G401.6 (cell line): ENCODE results near the gene MAP3K14.

Experiments used
- FAIRE-seq: peaks from 2 replicates; lab custom pipeline; 2012; peaks lifted over from hg19 to GRCh38; lab: Jason Lieb, UNC

MAP3K14 gene

GRCh38 chr17:45338996-45339535 is 22.2 kb upstream of the MAP3K14 start:
- FAIRE-seq: no peak

GRCh38 chr17:45338023-45338781 is 21.4 kb upstream of the MAP3K14 start:
- no peak for FAIRE-seq

DNA sequence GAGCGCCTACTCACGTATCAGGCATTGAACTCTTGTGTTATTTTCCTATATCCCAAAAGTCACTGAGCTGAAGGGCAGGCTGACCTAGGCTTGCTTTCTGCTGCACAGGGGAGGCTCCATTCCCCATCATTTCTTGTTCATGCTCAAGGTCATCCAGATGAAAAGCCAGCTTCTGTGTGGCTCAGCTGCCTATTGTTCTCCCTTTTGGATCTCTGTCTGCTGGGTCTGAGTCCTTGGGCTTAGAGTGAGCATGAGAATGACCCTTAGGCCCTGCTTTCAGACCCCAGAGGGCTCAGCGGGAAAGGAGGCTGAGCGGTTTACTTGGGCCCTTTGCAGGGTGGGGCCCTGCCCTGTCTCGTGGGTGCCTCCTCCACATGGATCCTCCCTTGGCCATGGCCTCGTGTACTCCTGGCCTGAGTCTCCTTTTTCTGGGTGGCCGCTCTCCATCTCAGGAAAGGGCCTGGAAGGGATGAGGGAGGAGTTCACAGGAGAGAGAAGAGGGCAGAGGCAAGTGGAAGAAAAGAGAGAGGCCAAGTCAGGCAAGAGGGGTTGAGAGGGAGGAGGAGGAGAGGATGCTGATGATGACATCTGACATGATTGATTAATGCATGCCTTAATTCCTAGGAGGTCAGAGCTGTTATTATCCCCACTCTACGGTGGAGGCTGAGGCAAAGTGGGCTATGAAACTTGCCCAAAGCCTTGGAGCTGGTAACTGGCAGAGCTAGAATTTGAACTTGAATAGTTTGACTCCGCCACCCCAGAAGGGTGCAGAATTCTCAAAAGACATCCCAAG is 19.8 kb upstream of the MAP3K14 start:
- FAIRE-seq: no peak

DNA sequence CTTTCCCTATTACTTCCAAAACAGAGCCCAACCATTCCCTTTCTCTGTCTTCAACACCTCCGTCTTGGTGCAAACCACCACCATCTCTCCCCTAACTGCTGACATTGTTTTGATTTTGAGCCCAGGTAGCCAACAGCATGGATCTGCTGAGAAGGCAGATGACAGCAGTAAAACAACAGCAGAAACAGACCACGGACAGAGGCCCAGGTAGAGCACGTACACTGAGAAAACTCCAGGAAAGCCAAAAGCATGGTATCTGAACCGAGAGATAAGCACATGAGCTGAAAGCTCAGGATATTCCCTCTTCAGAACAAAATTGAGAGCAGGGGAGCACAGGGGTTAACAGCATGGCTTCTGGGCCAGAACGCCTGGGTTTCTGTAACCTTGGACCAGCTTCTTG is 18.9 kb upstream of the MAP3K14 start:
- FAIRE-seq: no peak

- no peak for FAIRE-seq
Measured at GRCh38 chr17:45334701-45335677, 18.2 kb upstream of the MAP3K14 start.

DNA sequence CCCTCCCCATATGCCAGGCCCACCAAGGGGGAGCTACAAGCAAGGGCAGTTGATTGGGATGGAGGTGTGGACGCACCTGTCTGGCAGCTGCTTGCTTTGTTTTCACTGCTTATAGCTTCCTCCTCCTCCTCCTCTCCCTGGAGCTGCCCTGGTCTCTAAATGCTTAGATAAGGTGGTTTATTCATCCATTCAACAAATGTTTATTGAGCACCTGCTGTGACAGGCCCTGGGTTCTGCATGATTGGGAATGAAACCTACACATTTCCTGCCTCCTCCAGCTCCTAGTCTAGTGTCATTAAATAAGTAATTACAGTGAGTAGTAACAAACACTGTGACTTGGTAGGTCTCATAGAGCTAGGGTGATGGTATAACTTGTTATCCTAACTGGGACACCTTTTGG is 17.4 kb upstream of the MAP3K14 start:
- FAIRE-seq: no peak

DNA sequence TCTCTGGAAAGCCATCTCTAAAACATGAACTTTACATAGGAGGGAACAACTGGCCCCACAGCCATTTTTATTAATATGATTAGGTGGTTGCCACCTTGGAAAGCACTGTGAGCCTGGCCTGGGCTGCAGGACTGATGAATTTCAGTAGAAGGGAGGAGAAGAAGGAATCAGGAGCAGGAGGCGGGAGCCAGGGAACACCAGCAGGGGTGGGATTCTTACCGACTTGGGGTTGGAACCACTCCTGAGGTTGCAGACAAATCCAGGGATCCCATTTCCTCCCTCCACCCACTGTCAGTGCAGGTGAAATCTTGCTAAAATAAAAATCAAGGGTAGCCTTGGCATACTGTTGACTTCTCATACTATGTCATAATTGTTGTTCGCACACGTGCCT is 16.9 kb upstream of the MAP3K14 start:
- FAIRE-seq: no peak

DNA sequence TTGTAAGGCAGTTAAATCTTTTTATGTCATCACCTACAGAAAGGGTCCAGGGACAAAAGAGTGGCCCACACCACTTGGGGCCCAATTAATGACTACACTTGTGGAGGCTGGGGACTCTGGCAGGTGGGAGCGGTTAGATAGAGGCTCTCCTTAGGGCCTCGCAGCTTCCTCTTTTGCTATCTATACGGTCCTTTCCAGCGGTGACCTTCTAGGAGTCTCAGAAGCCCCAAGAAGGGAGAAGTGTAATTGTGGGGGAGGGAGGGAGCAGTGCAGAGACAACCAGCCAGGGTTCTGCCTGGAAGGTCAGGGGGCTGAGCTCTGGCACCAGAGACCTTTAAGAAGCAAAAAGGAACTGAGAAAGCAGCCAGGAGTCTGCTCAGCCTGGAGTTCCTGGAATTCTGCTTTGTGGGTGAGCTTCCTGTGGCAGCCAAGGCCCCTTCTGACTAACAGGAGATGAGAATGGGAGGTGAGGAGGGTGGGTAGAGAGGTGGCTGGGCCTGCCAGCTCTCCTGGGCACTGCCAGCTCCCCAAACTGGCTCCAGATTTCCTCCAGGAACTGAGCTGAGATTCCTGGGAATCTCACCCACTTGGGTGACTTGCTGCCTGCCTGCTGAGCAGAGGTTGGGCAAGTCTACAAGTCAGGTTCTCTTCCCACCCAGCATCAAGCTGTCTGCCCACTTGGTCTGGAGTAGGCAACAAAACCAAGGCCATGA is 16.3 kb upstream of the MAP3K14 start:
- FAIRE-seq: no peak

GRCh38 chr17:45332505-45332904 is 15.7 kb upstream of the MAP3K14 start:
- no peak for FAIRE-seq

DNA sequence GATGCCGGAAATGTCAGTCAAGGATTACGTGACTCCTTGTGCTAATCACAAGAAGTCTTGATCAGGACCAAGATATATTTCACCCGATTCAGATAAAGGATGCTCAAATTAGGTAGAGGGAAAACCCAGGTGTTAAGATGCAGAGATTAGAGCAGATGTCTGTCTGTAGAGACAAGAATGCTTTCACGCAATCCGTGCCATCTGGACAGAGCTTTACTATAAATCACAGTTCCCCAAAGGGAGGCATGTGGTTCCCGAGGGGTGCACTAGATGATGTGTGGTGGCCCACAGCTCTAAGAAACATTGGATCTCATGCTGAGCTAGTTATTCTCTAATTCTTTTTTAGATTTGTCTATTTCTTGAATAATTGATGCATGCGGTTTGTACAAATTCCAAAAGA is 9.8 kb upstream of the MAP3K14 start:
- no peak for FAIRE-seq

DNA sequence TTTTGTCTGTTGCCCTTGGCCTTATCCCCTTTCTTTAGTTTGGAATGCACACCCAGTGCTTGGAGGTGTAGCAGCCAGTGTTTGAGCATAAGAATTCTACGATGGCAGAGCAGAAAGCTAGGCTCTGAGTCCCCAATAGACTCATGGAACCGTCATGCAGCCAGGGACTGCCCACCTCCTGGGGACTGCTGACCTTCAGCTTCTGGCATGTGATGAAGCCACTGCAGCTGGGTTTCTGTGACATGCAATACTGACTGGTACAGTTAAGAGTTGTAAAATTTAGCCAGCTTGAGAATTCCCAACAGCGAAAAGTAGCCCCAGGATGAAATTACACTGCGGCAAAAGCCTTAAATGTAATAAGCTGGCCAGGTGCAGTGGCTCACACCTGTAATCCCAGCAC is 9.0 kb upstream of the MAP3K14 start:
- FAIRE-seq: no peak

- no peak for FAIRE-seq
Measured at GRCh38 chr17:45324336-45324735, 7.5 kb upstream of the MAP3K14 start.

- no peak for FAIRE-seq
Measured at GRCh38 chr17:45322168-45322567, 5.3 kb upstream of the MAP3K14 start.

GRCh38 chr17:45320931-45321461 is 4.2 kb upstream of the MAP3K14 start:
- FAIRE-seq: peak; percentile 99

DNA sequence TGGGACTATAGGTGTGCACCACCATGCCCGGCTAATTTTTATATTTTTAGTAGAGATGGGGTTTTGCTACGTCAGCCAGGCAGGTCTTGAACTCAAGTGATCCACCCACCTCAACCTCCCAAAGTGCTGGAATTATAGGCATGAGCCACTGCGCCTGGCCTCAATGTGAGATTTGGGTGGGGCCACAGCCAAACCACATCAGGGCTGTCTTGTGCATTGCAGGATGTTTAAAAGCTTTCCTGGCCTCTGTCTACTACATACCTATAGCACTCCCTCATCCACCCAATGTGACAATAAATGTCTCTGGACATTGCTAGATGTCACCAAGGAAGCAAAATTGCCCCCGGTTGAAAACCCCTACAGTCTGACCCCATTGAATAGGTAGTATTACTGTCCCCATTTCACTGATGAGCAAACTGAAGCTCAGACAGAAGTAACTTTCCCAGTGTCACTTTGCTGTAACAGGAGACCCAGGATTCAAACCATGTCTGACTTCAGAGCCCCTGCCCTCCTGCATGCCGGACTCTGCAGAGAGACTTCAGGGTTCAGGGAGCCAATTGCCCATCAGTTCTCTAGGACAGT is 3.6 kb upstream of the MAP3K14 start:
- no peak for FAIRE-seq

DNA sequence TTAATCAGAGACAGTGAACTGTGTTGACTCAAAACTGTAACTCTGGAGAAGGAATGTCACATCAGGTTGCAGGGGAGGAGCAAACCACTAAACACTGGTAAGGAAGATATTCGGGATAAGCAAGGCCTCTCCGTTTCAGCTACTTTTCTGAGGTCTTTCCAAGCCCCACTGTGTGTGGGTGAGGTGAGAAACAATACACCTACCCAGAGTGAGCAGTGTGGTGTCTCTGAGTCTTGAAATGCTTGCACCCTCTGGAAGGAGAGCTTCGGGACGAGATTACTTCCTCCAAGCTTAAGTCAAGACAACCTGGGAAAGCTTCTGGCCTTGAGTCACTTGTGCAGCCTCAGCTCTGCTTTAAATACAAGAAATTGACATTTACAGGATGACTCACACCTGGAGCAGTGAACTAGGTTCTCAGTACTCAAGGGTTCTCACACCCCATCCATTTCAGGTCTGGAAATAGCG is 2.5 kb upstream of the MAP3K14 start:
- peak; percentile 96 for FAIRE-seq

DNA sequence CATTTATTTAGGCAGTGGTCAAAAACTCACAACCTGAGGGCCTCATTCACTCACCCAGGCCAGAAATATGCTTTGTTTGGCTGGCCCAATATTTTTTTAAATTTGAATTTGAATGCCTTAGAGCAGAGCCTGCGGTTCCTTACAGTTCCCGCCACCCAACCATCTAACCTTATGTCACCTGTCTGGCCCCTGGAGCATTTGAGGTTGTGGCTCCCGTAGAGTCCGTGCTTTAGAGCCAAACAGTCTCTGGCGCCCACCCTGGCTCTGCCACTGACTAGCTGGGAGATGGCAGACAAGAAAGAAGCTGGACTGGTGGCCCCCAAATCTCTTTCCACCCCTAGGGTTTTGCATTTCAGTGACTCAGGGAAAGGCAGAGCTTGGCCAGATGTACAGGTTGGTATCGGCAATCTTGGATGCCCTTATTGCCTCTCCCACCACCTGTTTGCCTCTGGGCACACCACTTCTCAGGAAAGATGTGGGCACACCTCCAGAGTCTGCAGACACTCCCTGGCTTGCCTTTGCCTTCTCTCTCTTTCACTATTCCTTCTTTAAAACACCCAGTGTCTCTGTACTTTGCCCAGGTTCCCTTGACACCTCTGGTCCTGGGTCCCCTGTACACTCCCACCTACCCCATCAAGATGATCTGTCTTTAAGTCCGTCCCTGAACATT is 1.9 kb upstream of the MAP3K14 start:
- FAIRE-seq: no peak

DNA sequence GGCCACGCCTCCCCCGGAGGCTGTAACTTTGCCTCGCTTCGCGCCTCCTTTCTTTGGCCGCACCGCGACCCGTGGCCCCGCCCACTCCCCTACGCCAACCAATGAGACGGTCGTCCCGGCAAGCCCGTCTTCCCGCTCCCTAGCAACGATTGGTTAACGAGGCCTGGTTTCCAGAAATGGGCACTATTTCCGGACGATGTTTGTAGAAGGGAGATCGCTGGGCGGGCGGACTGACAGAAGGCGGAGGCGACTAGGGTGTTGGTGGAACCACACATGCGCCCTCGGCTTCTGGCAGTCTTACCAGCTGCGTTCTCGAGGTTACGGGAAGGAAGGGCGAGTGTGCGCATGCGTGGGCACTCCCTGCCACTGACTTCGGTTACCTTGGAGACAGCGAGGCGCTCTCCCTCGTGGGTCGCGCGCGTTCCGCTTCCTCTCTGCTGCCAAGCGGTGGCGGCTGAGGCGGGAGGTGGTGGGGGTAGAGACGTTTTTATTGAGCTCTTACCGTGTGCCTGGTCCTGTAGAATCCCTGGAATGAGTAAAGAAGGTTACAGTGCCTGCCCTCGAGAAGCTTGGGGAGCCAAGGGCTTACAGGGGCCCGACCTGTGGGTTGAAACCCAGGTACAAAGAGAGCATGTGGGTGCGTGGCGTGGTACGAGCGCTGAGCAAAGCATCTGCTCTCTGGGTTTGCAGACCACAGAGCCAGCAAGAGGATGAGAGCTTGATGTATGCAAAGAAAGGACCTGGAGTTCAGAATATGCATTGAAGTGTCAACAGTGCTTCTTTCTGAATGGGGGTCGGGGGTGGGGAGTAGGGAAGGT is 500 bp upstream of the MAP3K14 start:
- peak; percentile 97 for FAIRE-seq

DNA sequence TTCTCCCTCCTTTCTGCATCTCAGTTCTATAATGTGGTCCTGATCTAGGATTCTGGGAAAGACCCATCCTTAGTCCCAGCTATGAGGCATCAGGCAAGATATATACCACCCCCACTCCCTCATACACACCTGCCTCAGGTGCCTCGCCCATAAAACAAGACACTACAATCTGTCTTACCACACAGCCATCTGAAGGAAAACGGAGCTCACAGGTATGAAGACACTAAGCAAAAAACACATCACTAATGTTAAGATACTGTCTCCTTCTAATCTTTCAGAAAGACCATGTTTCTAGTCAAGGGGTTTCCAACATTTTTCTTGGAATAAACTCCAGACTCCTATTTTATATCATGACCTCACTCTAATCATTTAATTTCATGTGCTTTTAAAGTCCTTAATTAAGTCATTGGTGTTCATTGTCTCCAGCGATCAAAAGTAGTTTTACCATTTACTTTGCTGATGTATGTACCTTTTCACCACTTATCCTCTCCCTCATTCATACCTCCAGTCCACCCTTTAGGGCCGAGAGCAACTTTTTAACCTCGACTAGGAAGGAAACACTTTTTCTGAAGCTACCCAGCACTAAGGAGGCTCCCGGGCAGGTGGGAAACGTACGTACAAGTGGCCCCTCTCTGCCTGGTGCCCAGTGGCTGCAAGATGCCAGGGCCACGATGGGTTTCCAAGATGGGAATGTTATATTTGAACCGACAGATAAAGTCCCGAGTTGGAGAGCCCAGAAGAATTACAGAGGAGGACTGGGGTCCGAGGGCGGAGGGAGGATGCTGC is 979 bp downstream of the MAP3K14 start:
- FAIRE-seq: no peak
